GM18868 (cell line): ENCODE measurements around the gene CARMIL1.
"Not testable (repeated sequence)": the region's sequence is repeated elsewhere in the genome, so short reads cannot be mapped to it uniquely, and the experiment has no call there.

ENCODE experiments used
- ATAC-seq: cut with Tn5 transposase; IDR thresholded peaks from one replicate; pipeline ENCODE4 v1.9.1; 2021; ENCODE audit warnings: mild to moderate bottlenecking, moderate library complexity; ENCODE audit not compliant: unreplicated experiment

CARMIL1 gene

GRCh38 chr6:25434921-25435320 is 155.7 kb downstream of the CARMIL1 start:
- ATAC-seq = no peak

DNA sequence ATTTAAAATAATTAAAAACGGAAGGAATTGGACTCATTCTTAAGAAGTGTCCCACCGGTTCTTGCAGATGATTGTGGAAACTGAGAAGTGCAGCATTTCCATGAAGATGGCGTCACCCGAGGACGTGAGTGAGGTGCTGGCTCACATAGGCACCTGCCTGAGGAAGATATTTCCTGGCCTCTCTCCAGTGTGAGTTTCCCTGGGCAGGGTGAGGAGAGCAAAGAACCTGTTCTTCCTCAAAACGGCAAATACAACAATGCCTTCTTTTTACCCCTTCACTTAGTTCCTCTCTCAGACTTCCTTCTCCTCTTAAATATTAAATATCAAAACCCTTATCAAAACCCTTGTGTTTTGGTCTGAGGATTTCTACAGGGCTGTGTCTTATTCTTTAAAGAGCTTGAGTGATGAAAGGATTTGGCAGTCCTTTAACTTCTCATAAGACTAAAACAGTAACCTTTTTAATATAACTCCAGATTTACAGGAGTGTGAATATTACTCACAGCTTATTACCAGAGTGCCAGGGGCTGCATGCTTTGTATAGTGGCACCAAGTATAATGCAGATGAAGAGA is 156.3 kb downstream of the CARMIL1 start:
- no peak for ATAC-seq

DNA sequence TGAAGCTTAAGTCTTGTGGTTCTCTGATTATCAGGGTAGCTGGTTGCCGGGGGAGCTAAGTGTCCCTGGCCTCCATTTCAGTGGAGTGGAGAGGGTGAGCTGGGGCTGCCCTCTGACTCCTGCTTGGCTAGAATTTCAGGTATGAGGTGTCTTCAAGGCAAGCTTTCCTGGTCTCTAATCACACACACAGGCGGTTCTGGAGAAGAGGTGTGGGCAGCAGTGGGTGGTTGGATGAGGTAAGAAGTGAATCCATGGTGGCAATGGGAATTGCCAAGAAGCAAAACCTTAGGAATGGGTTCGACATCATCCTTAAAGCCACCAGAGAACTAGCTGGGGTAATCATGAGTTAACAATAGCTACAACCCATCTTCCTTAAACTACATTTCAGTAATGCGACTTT is 157.6 kb downstream of the CARMIL1 start:
- ATAC-seq = no peak

GRCh38 chr6:25439368-25439767 is 160.2 kb downstream of the CARMIL1 start:
- ATAC-seq = no peak

DNA sequence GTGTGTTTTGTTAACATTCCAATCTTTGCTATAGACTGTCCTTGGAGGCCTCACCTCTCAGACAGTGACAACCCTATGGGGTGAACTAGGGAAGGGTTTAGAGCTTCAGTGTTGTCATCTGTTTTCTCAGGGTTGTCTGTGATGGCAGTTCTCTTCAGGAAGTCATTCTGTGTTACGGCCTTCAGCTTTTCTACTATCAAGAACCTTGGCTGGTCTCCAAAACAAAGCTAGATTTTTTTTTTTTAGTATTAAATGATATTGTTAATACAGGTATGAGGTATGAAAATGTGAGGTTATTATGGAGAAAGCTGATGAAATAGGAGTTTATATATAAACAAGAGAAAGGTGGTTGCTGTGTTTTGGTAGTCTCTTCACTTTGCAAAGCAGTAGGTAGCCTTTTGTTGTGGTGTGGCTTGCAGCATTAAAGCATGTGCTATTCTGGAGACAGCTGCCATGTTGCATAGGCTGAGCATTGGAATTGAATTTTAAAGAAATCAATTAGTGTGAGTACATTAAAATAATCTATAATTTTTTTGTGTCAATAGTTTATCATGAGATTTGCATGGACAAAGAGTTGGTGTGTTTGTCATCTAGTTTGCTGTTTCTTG is 162.6 kb downstream of the CARMIL1 start:
- ATAC-seq = no peak

DNA sequence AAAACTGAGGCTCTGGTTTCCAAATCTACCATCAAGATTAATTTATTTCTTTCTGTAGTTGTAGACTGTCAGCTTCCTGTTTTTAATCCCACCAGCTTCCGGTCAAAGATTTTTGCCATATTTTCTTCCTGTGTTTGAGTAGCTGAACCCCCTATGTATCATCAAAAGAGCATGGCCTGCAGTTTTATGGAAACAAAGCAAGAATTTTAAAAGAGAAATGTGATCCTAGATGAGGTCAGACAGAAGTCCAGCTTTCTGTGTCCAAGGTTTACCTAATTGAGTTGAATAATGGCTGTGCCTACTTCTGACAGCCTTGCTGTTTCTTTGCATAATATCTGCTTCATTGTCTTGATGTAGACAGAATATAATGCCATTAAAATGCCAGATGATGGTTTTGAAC is 163.7 kb downstream of the CARMIL1 start:
- no peak for ATAC-seq

GRCh38 chr6:25444521-25444920 is 165.3 kb downstream of the CARMIL1 start:
- not testable (repeated sequence) for ATAC-seq

GRCh38 chr6:25446830-25447569 is 167.8 kb downstream of the CARMIL1 start:
- no peak for ATAC-seq

DNA sequence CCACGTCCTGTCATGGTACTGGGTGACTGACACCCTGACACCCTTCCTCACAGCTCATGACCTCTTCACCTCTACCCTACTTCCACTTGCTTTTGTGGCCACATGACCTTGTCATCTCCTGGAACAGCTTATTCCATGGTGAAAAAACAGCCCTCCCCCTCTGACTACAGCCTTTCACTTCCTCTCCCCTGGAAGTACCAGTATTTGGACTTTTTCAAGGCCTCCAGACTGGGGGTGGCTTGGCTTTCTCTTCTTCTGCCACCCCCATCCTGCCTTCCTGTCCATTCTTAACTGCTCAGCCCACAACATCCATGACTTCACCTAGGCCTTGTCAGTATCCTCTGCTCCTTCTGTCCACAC is 168.4 kb downstream of the CARMIL1 start:
- ATAC-seq = no peak

GRCh38 chr6:25448965-25449538 is 169.9 kb downstream of the CARMIL1 start:
- no peak for ATAC-seq

DNA sequence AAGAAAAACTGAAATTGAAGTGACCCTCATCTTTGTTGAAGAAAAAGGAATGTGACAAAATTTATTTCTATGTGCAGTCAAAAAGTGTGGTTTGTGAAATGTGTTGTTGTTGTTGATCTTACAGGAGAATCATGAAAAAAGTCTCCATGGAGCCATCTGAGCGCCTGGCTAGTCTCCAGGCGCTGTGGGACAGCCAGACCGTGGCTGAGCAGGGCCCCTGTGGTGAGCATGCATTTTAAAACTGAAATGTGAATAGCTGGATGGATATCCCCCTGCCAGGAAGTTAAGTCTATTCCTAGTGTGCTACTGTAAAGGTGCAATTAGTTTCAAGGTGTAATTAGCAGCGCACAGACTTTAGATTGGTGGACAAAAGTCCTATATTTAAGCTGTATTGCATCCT is 170.6 kb downstream of the CARMIL1 start:
- ATAC-seq = no peak

DNA sequence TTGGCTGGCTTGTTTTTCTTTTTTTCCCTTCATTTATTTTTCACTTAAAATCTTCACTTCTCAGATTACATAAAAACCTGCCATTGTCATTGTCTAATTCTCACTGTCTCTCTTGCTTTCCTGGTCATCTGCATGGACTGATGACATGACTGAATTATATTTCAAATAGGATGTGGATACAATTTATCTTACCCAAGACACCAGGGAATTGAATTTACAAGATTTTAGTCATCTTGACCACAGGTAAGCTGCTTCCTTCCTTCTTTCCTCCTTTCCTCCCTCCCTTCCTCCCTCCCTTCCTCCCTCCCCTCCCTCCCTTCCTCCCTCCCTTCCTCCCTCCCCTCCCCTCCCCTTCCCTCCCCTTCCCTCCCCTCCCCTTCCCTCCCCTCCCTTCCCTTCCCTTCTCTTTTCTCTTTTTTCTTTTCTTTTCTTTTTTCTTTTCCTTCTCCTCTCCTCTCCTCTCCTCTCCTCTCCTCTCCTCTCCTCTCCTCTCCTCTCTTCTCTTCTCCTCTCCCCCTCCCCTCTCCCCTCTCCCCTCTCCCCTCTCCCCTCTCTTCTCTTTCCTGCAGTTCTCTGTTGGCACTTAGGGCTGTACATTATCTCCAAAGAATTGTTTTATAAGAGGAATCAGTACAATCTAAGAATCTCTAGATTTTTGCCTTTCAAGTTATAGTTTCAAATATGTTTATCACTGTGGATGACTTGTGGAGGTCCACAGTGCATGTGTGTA is 171.5 kb downstream of the CARMIL1 start:
- no peak for ATAC-seq

- no peak for ATAC-seq
Observed at GRCh38 chr6:25452031-25452430, 172.9 kb downstream of the CARMIL1 start.

DNA sequence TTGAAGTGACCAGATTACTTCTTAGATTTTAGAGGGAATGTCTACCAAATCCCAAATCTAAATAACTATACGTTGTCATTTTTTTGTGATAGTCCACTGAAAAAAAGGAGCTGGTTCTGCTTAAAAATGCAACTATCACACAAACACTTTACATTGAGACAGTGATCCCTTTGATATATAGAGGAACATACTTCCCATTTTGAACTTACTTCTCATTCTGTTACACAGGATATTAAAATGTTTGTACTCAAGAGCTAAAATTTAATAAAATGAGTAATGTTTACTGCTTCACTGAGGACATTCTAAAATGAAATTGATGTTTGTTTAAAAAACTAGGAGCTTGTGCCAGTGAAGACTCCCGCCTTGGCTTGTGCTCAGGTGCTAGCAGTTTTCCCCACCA is 174.1 kb downstream of the CARMIL1 start:
- ATAC-seq = no peak

GRCh38 chr6:25454136-25454535 is 175.0 kb downstream of the CARMIL1 start:
- ATAC-seq = no peak

GRCh38 chr6:25456249-25457040 is 177.3 kb downstream of the CARMIL1 start:
- no peak for ATAC-seq

DNA sequence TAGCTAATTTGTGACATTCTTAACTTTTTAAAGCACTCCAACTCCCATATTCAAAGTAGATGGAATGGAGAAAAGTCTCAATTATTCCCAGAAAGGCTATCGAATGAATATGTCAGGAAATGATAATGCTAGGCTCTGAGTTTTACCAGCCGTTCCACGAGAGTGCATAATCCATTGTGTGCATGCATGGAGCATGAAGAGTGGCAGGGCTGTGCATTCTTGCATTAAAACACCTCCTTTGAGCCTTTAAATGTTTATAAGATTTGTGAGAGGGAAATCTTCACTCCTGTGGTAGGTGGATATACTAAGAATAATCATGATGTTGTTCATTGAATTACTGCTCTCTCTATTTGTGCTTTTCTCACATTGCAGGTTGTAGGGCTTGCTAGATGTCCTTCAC is 178.3 kb downstream of the CARMIL1 start:
- ATAC-seq = no peak

DNA sequence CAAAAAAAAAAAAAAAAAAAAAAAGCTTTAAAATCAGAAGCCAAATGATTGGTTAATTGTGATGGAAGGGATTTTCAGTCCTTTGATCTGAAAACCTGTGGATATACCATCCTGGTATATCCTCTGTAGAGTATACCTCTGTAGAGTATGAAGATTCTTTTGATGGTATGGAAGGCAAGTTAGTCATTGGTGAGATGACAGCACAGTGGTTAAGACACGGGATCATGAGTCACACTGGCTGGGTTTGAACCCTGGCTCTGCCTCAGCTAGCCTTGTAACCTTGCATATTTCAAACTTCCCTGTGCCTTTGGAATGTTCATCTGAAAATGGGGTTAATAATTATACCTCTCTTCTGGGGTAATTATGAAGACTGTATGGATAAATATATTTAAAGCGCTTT is 179.3 kb downstream of the CARMIL1 start:
- ATAC-seq = no peak

DNA sequence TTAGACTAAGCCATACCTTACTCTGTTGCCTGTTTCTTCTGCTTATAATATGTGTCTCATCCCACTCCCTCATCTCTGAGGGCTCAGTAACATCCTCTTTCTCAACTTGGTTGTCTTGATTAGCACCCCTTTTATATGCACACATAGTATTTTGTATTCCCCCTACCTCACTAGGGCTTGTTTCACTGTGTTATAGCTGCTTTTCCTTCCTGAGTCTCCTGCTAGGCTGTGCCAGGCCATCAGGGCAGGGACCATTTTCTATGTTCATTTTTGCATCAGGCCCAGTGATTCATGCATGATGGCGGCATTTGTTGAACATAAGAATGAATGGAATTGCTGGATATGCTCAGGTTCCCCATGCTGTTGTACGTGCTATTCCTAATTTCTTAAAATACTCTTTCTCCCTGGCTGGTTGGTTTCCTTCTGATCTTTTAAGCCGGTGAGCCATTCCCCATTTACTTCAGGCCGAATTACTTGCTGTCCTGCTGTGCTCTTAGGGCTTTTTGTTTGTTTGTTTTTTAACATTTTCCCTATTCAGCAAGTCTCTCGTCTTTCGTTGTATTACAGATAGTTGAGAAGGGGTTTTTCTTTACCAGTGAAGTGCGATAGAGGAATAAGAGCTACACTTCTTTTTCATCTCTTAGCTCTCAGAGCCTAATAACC is 183.2 kb downstream of the CARMIL1 start:
- no peak for ATAC-seq

GRCh38 chr6:25463441-25463840 is 184.3 kb downstream of the CARMIL1 start:
- ATAC-seq = no peak
